Esophagus squamous epithelium (tissue), 4 donors: ENCODE measurements around the gene SORCS1.
"Not testable (repeated sequence)": the region's sequence is repeated elsewhere in the genome, so short reads cannot be mapped to it uniquely, and the experiment has no call there.

Experiments
- CTCF ChIP-seq, 6 experiments: fragments of 450-650 bp in 4 of 6; fragments of 200-600 bp in 2 of 6; sonication (generic) in 2 of 6; IDR thresholded peaks; one replicate each; pipeline ENCODE4 v1.5.1; 2016 to 2019; ENCODE audit warnings: antibody characterized with exemption in 6 of 6, mild to moderate bottlenecking in 4 of 6, moderate library complexity in 4 of 6
- POLR2A ChIP-seq, 4 donors: fragments of 450-650 bp; IDR thresholded peaks; one replicate each; pipeline ENCODE4 v1.6.1; 2017; ENCODE audit warnings: antibody characterized with exemption in 4 of 4, mild to moderate bottlenecking in 4 of 4, moderate library complexity in 3 of 4

- not testable (repeated sequence) for TF ChIP-seq CTCF, POLR2A (IDR thresholded peaks at IDR 0.05)
These were observed 140.5 kb downstream of the SORCS1 start for GRCh38 chr10:107024033-107024432.
